BLaER1 treated with 17β-estradiol and CSF1 and Interleukin-3, amounts not matched to agents 10 nM and 100 nM (cell line): ENCODE data around the gene DCST1.

Source experiments
- H3K27ac ChIP-seq, 11 experiments: shearing (Covaris generic); formaldehyde crosslinking; 2 replicates each; pipeline ENCODE4 v1.8.1; 2022
- H3K27me3 ChIP-seq, 11 experiments: shearing (Covaris generic); formaldehyde crosslinking; 2 replicates each; pipeline ENCODE4 v1.8.1; 2022
- H3K36me3 ChIP-seq, 11 experiments: shearing (Covaris generic); formaldehyde crosslinking; 2 replicates each; pipeline ENCODE4 v1.8.1; 2022
- H3K4me1 ChIP-seq, 10 experiments: shearing (Covaris generic); formaldehyde crosslinking; 2 replicates each; pipeline ENCODE4 v1.8.1; 2022
- H3K4me2 ChIP-seq, 11 experiments: shearing (Covaris generic); formaldehyde crosslinking; 2 replicates each; pipeline ENCODE4 v1.8.1; 2022
- H3K4me3 ChIP-seq, 10 experiments: shearing (Covaris generic); formaldehyde crosslinking; 2 replicates each; pipeline ENCODE4 v1.8.1; 2022
- H3K9ac ChIP-seq, 11 experiments: shearing (Covaris generic); formaldehyde crosslinking; 2 replicates each; pipeline ENCODE4 v1.8.1; 2022
- H3K9me3 ChIP-seq, 11 experiments: shearing (Covaris generic); formaldehyde crosslinking; replicated peaks in 1 of 11; 2 replicates each; pipeline ENCODE4 v1.8.1; 2022
- H4K20me1 ChIP-seq, 11 experiments: shearing (Covaris generic); formaldehyde crosslinking; 2 replicates each; pipeline ENCODE4 v1.8.1; 2022
- Cebpa-rat ChIP-seq, 11 experiments: shearing (Covaris generic); IDR thresholded peaks; 2 replicates each; pipeline ENCODE4 v1.8.1; 2022

DCST1 gene

DNA sequence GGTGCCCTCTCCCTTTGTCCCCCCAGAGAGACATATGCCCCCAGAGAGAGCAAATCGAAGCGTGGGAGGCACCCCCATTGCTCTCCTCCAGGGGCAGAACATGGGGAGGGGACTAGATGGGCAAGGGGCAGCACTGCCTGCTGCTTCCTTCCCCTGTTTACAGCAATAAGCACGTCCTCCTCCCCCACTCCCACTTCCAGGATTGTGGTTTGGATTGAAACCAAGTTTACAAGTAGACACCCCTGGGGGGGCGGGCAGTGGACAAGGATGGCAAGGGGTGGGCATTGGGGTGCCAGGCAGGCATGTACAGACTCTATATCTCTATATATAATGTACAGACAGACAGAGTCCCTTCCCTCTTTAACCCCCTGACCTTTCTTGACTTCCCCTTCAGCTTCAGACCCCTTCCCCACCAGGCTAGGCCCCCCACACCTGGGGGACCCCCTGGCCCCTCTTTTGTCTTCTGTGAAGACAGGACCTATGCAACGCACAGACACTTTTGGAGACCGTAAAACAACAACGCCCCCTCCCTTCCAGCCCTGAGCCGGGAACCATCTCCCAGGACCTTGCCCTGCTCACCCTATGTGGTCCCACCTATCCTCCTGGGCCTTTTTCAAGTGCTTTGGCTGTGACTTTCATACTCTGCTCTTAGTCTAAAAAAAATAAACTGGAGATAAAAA, 53.4 kb downstream of the DCST1 start:
- Histone ChIP-seq H3K27me3 (peaks cover 20 to 23% (median 21%) of the 10 kb centered on the region in 11 experiments), H3K4me2 (peak overlapping the region; percentile 94 to 100 (median 98)), H3K27ac (peak overlapping the region in 10 of 11 experiments; percentile 25 to 62 (median 52); a peak in 18 of 22 replicates), H3K4me3 (peak overlapping the region in 7 of 10 experiments; percentile 15 to 82 (median 57); a peak in 4 of 20 replicates), H4K20me1 (peaks cover 5 to 29% (median 20%) of the 10 kb centered on the region in 11 experiments; a peak in 19 of 22 replicates), H3K9ac (peak overlapping the region; percentile 18 to 75 (median 60); a peak in 20 of 22 replicates), H3K9me3 (no peaks in the 10 kb centered on the region), H3K36me3 (no peaks in the 10 kb centered on the region), H3K4me1 (peaks cover 43 to 63% (median 61%) of the 10 kb centered on the region in 10 experiments)
- no peak for TF ChIP-seq Cebpa-rat (IDR thresholded peaks at IDR 0.05)

- Histone ChIP-seq H3K4me1 (peaks cover 20 to 64% (median 57%) of the 10 kb centered on the region in 10 experiments), H3K4me2 (peak overlapping the region; percentile 45 to 83 (median 56); a peak in 21 of 22 replicates), H3K9ac (peak overlapping the region in 5 of 11 experiments; percentile 8 to 36 (median 21); a peak in 4 of 22 replicates), H4K20me1 (no peaks in the 10 kb centered on the region), H3K36me3 (no peaks in the 10 kb centered on the region), H3K27ac (peak overlapping the region in 1 of 11 experiments; percentile 16; a peak in 2 of 22 replicates), H3K27me3 (no peaks in the 10 kb centered on the region), H3K4me3 (no peak overlapping the region), H3K9me3 (no peaks in the 10 kb centered on the region)
- TF ChIP-seq Cebpa-rat (IDR thresholded peaks at IDR 0.05): no peak
Observed at GRCh38 chr1:155091071-155092051, 57.7 kb downstream of the DCST1 start.

- no peaks in the 10 kb centered on the region for H3K27me3 ChIP-seq
- no peaks in the 10 kb centered on the region for H3K9me3 ChIP-seq
- H4K20me1 ChIP-seq: no peaks in the 10 kb centered on the region
- peak overlapping the region in 7 of 11 experiments; percentile 9 to 83 (median 72); a peak in 9 of 22 replicates for H3K4me2 ChIP-seq
- H3K4me3 ChIP-seq: no peak overlapping the region
- peaks cover 12 to 56% (median 50%) of the 10 kb centered on the region in 10 experiments for H3K4me1 ChIP-seq
- no peak for TF ChIP-seq Cebpa-rat (IDR thresholded peaks at IDR 0.05)
- no peaks in the 10 kb centered on the region for H3K36me3 ChIP-seq
- H3K9ac ChIP-seq: 0 out of 22 replicates have a peak overlapping the region, but pooled peaks of 1 of the 11 experiments have one; percentile 13
- no peak overlapping the region for H3K27ac ChIP-seq
Observed at GRCh38 chr1:155092131-155092530, 58.5 kb downstream of the DCST1 start.

GRCh38 chr1:155092641-155093040, 59.0 kb downstream of the DCST1 start:
- Histone ChIP-seq H4K20me1 (no peaks in the 10 kb centered on the region), H3K9me3 (no peaks in the 10 kb centered on the region), H3K4me3 (no peak overlapping the region), H3K27ac (no peak overlapping the region), H3K4me2 (peak overlapping the region in 7 of 11 experiments; percentile 66 to 83 (median 76); a peak in 6 of 22 replicates), H3K27me3 (no peaks in the 10 kb centered on the region), H3K36me3 (no peaks in the 10 kb centered on the region), H3K4me1 (peaks cover 10 to 51% (median 45%) of the 10 kb centered on the region in 10 experiments), H3K9ac (no peak overlapping the region)
- no peak for TF ChIP-seq Cebpa-rat (IDR thresholded peaks at IDR 0.05)

- Histone ChIP-seq H3K27ac (peak overlapping the region in 6 of 11 experiments; percentile 2 to 49 (median 35); a peak in 8 of 22 replicates), H3K4me2 (peak overlapping the region; percentile 37 to 83 (median 72)), H3K4me3 (0 out of 20 replicates have a peak overlapping the region, but pooled peaks of 1 of the 10 experiments have one; percentile 13), H3K9ac (peak overlapping the region in 9 of 11 experiments; percentile 11 to 53 (median 41); a peak in 15 of 22 replicates), H3K4me1 (peaks cover 10 to 50% (median 43%) of the 10 kb centered on the region in 10 experiments), H3K27me3 (no peaks in the 10 kb centered on the region), H3K9me3 (no peaks in the 10 kb centered on the region), H3K36me3 (no peaks in the 10 kb centered on the region), H4K20me1 (no peaks in the 10 kb centered on the region)
- TF ChIP-seq Cebpa-rat (IDR thresholded peaks at IDR 0.05): no peak
Observed at GRCh38 chr1:155093911-155094621, 60.4 kb downstream of the DCST1 start.

DNA sequence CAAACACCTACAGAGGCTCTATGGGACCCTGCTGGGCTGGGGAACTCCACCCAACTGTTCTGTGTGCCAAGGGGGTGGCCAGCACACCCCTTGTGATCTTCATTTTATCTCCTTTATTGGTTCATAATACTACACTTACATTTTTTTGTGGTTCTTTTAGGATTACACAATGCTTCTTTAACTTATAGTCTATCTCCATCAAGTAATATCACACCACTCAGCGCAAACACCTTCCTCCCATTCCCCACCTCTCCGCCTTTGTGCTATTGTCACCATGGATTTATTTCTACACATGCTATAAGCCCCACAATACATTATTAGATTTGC, 61.0 kb downstream of the DCST1 start:
- Histone ChIP-seq H4K20me1 (no peaks in the 10 kb centered on the region), H3K36me3 (no peaks in the 10 kb centered on the region), H3K4me1 (peaks cover 10 to 50% (median 43%) of the 10 kb centered on the region in 10 experiments), H3K4me2 (peak overlapping the region; percentile 37 to 83 (median 72); a peak in 21 of 22 replicates), H3K4me3 (0 out of 20 replicates have a peak overlapping the region, but pooled peaks of 1 of the 10 experiments have one; percentile 13), H3K27ac (peak overlapping the region in 3 of 11 experiments; percentile 30 to 49 (median 40); a peak in 2 of 22 replicates), H3K9ac (peak overlapping the region in 5 of 11 experiments; percentile 11 to 52 (median 47); a peak in 8 of 22 replicates), H3K9me3 (no peaks in the 10 kb centered on the region), H3K27me3 (no peaks in the 10 kb centered on the region)
- TF ChIP-seq Cebpa-rat (IDR thresholded peaks at IDR 0.05): no peak; a peak in 1 of 22 replicates

GRCh38 chr1:155099331-155099730, 65.7 kb downstream of the DCST1 start:
- Histone ChIP-seq H3K27ac (no peak overlapping the region), H3K9me3 (no peaks in the 10 kb centered on the region), H4K20me1 (peaks cover 0 to 4% (median 0%) of the 10 kb centered on the region in 11 experiments; a peak in 1 of 22 replicates), H3K4me3 (no peak overlapping the region), H3K9ac (no peak overlapping the region), H3K27me3 (no peaks in the 10 kb centered on the region), H3K36me3 (no peaks in the 10 kb centered on the region), H3K4me2 (peak overlapping the region in 1 of 11 experiments; percentile 21; a peak in 3 of 22 replicates), H3K4me1 (peaks cover 22 to 56% (median 42%) of the 10 kb centered on the region in 10 experiments)
- no peak for TF ChIP-seq Cebpa-rat (IDR thresholded peaks at IDR 0.05)
